Measurements from ENCODE around the gene ABCA7.

The ABCA7 gene

DNA sequence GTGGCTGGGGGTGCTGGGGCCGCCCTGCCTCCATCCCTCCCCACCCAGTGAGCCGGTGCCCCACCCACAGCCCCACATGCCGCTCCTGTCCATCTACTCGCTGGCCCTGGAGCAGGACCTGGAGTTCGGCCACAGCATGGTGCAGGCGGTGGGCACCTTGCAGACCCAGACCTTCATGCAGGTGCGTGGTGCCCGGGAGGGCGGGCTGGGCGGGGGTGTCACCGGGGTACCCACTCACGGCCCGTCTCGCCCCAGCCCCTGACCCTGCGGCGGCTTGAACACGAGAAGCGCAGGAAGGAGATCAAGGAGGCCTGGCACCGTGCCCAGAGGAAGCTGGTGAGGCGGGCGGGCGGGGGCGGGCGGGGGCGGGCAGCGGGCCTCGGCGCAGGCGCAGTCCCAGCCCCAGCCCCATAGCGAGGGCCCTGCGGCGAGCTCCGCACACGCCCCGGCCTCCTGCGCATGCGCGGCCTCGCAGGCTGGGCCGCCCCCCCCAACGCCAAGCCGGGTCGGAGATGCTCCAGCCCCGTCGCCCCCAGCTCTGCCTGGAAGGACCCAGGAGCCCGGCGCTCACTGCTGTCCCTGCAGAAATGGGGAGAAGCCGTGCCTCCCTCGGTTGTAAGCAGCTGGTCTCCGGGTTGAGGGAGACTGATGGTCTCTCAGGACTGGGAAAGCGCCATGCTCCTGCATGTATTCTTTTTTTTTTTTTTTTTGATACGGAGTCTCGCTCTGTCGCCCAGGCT lies 34.8 kb downstream of the ABCA7 start:
- peak; percentile 93 for DNase-seq

DNA sequence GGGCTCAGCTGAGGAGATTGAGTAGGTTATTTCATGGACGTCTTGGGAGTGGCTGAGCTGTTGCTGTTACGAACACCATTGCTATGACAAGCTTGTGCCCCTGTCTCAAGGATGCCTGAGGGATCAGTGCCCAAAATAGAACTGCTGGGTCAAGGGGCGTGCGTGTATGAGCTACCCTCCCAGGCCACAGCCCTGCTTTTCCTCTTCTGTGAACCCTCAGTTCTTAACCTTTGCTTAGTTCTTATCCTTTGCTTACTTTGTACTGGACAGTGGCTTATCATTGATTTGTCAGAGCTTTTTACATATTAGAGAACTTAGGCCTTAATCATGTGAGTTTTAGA lies 36.1 kb downstream of the ABCA7 start:
- no peak for DNase-seq

DNA sequence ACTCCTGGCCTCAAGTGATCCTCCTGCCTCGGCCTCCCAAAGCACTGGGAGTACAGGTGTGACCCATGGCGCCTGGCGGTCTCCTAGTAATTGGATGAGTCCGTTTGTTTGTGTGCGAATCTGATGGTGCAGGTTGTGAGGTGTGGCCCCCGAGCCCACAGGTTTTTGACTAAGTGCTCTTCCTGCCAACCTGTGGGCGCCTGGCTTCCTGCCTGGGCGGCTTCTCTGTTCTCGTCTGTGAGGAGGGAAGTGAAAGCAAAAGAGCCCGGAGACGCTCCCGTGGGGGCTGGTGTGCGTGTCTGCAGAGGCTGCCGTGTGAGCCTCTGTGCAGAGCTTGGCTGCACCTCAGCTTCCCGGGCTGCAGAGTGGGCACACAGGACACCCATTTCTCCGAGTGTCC lies 37.0 kb downstream of the ABCA7 start:
- DNase-seq, result peak; percentile 46

DNA sequence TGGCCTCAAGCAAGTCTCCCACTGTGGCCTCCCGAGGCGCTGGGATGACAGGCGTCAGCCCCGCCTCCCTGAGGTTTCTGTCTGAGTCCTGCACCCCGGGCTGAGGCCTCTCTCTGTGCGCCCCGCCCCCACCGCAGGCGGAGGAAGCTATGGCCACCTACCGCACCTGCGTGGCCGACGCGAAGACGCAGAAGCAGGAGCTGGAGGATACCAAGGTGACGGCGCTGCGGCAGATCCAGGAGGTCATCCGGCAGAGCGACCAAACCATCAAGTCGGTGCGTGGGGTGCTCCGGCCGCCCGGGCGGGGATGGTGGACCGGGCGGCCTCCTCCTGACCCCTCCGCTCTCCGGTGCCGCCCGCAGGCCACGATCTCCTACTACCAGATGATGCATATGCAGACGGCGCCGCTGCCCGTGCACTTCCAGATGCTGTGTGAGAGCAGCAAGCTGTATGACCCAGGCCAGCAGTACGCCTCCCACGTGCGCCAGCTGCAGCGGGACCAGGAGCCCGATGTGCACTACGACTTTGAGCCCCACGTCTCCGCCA lies 39.7 kb downstream of the ABCA7 start:
- no peak for DNase-seq

DNA sequence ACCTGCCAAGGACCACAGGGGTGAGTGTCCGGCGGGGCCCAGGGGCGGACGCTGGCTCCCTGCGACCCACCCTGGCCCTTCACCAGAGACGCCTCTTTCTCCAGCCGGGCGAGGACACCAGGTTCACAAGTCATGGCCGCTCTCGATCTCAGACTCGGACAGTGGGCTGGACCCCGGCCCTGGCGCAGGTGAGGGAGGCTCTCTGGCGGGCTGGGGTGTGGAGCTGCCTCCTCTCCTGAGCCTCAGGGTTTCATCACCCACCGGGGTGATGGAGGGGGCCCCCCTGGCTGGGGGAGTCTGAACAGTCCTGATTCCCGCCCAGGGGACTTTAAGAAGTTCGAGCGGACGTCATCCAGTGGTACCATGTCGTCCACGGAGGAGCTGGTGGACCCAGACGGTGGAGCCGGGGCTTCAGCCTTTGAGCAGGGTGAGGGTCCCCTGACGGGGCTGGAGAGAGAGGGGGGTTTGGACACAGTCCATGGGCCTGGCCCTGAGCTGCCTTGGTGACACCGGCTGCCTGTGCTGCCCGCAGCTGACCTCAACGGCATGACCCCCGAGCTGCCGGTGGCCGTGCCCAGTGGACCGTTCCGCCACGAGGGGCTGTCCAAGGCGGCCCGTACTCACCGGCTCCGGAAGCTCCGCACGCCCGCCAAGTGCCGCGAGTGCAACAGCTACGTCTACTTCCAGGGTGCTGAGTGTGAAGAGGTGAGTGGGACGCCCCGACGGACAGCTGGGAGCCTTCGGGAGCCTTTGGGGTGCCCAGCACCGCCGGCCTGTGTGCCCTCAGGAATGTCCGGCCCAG lies 40.7 kb downstream of the ABCA7 start:
- no peak for DNase-seq

- peak; percentile 41 for DNase-seq
Measured at GRCh38 chr19:1081301-1082164, 41.6 kb downstream of the ABCA7 start.

- peak; percentile 93 for DNase-seq
Measured at GRCh38 chr19:1082165-1082927, 42.4 kb downstream of the ABCA7 start.

DNA sequence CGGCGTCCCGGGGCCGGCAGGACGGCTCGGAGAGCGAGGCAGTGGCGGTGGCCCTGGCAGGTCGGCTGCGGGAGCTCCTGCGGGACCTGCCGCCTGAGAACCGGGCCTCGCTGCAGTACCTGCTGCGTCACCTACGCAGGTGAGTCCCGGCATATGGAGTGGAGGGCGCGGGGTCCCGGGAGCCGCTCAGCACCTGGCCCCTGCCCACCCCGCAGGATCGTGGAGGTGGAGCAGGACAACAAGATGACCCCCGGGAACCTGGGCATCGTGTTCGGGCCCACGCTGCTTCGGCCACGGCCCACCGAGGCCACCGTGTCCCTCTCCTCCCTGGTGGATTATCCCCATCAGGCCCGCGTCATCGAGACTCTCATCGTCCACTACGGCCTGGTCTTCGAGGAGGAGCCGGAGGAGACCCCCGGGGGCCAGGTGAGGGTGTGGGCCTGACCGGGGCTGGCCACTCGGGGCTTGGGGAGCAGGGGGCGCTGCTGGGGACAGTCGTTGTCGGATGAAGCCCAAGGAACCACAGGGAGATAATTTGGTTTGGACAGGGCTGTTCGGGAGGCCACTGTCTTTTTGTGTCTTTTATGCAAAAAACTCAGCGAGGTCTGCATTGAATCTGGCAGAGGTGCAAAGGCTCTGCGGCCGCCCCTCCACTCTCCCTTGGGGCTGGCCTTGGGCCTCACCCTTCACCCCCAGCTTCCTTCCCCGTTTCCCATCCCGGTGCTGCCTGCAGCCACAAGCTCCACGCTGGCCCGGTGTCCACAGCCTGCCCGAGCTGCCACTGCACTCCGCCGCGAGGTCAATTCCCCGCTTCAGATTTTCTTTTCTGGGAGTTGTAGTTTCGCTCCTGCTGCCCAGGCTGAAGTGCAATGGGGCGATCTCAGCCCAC lies 43.3 kb downstream of the ABCA7 start:
- DNase-seq, result no peak

DNA sequence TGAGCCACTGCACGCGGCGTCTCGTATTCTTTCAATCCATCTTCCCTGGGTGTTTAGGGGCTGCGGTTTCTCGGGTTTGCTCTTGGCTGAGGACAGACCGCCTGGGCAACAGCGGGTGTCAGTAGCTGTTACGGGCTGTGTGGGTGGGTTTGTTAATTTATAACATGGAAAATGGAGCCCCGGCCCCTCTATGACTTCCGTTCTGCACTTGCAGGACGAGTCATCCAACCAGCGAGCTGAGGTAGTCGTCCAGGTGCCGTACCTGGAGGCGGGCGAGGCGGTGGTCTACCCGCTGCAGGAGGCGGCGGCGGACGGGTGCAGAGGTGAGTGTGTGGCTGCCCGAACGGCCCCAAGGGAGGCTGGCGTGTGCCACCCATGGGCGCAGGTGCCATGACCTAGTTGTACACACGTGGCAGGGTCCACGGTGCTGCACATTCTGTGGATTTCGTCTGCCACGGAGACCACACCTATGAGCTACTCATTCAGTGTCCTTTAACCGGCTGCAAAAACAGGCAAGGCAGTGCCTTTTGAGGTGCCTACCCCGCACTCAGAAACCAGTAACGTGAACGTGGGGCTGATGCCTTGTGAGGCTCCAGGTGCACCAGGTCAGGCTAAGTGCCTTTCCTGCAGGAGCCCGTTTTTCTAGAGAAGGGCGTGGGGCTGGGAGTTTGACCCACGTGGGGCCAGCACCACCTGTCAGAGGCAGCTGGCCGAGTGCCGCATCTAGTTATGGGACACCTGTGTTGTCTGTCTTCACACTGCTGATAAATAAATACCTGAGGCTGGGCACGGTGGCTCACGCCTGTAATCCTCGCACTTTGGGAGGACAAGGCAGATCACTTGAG lies 44.3 kb downstream of the ABCA7 start:
- DNase-seq, result no peak

GRCh38 chr19:1085053-1085658 lies 45.2 kb downstream of the ABCA7 start:
- DNase-seq, result no peak

- DNase-seq, result no peak
Measured at GRCh38 chr19:1085676-1086442, 46.0 kb downstream of the ABCA7 start.

DNA sequence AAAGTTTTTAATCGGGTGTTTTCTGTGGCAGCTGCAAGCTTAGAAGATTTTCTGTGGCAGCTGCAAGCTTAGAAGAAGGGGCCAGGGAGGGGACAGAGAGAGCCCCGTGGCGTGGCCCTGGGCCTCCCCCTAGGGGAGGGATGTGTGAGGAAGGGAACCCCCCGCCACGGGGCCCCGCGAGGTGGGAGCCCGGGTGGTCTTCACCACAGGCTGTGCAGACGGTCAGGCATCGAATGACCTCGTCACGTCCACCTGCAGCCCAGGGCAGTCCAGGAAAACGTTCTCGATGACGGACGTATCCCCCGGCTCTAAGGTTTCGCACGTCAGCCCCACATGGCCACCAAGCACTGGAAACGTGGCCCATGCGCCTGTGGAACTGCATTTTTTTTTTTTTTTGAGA lies 46.7 kb downstream of the ABCA7 start:
- DNase-seq, result no peak

- DNase-seq, result no peak
Measured at GRCh38 chr19:1087813-1088415, 48.0 kb downstream of the ABCA7 start.

- no peak for DNase-seq
Measured at GRCh38 chr19:1088416-1089010, 48.6 kb downstream of the ABCA7 start.

DNA sequence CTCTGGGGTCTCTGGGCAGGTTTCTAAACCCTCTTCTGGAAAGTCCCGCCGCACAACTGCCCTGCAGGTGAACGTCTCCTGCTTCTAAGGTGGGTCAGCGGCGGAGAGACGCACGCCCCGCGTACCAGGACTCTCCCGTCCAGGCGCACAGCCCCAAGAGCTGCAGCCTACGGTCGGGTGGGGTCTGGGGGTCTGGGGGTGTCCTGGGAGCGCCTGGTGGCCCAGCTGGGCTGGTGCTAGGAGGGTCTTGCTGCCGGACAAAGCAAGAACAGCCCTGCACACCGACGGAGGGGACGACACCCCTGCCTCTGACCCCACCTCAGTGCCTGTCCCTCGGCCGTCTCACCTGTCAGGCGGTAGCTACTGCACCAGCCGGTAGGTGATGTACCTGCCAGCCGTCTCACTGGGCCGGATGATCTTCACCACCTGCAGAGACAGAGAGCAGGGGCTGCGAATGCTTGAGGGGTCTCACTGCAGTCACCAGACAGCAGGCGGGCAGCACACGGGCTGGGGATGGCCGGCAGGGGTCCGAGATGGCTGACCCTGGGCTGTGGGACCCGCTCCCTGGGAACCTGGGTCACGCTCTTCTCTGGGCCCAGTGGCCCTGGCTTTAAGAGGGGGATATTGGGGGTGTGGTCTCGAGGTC lies 49.3 kb downstream of the ABCA7 start:
- DNase-seq, result no peak

DNA sequence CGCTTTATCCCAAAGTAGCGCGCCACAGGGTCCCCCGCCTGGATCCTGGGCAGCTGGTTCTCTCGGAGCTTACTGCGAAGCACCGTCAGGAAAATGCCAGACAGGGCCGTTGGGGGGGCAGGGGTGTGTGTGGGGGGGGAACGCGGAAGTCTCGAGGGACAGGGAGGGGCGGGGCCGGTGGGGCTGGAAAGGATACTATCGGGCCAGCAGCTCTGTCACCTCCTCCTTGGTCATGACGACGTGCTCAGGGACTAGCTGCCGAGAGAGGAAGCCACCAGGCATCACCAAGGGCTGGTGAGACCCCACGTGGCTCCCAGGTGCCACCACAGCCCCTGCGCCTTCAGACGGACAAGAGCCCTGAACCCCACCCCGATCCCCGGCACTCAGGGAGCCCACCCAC lies 50.0 kb downstream of the ABCA7 start:
- no peak for DNase-seq

DNA sequence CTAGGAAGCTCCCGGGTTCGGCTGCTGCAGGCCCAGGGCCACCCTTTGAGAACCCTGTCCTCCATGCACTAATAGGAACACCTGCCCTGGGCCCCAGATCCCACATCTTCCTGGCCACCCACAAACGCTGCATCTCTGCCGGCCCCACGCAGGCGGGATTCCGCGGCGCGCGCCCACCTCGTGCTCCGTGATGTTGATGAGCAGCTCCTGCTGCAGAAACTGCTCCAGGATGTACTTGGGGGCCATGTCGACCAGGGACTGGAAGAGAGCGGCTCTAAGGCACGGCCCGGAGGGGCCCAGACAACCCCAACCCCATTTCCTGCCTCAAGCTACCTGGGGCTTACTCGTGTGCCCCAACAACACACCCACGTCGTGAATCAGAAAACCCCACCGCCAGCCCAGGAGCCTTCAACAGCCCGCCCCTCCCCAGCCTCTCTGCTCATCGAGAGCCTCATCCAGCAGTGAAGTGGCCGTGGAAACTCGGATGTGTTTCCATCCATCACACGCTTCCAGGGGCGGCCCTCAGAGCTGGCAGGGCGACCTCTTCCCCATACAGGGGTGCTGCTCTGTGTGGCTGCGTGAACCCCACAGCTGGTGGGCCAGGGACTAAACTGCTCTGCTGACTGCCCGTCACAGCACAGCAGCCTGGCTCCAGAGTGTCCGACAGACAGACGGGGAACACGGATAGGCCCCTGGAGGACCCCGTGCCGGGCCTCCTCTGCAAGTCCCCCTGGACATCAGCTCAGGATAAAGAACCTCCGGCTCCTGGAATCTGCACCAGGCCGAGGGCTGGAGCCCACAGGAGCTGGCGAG lies 51.0 kb downstream of the ABCA7 start:
- DNase-seq, result no peak

Data from NCI-H1436 (cell line).